Breast epithelium (tissue), 4 donors: ENCODE data around the gene GNGT1. TPM values are rescaled to one million over a fixed set of nuclear protein-coding genes. Genes with fewer than 3 reads are reported as not detected.

Experiments
- DNase-seq, 2 donors: peaks; one replicate each; pipeline ENCODE4 v3.0.0-alpha.2; 2019; ENCODE audit warnings: low spot score in 2 of 2
- H3K27ac ChIP-seq, 2 donors: fragments of 200-600 bp; sonication (generic) in 1 of 2; one replicate each; pipeline ENCODE4 v1.5.1; 2016 to 2019; ENCODE audit warnings: mild to moderate bottlenecking in 1 of 2
- H3K27me3 ChIP-seq, 2 donors: fragments of 200-600 bp; sonication (generic) in 1 of 2; one replicate each; pipeline versions ENCODE4 v1.5.1 to v1.6.0; 2017 to 2019; ENCODE audit warnings: control low read depth in 1 of 2, mild to moderate bottlenecking in 1 of 2
- H3K36me3 ChIP-seq: fragments of 200-600 bp; one replicate; pipeline ENCODE4 v1.5.1; 2019
- H3K4me1 ChIP-seq, 2 donors: fragments of 200-600 bp; sonication (generic); one replicate each; pipeline ENCODE4 v1.5.1; 2016 to 2019; ENCODE audit warnings: control low read depth in 1 of 2
- H3K4me3 ChIP-seq, 3 donors: fragments of 200-600 bp; sonication (generic); 1 replicate in 2 of 3; 2 replicates in 1 of 3; pipeline ENCODE4 v1.5.1; 2016 to 2019; ENCODE audit warnings: mild to moderate bottlenecking in 3 of 3, moderate library complexity in 2 of 3
- H3K9me3 ChIP-seq, 2 donors: fragments of 200-600 bp; sonication (generic) in 1 of 2; one replicate each; pipeline ENCODE4 v1.5.1; 2016 to 2019; ENCODE audit warnings: control low read depth in 1 of 2
- CTCF ChIP-seq, 3 donors: fragments of 450-650 bp; IDR thresholded peaks; one replicate each; pipeline ENCODE4 v1.5.1; 2016 to 2017; ENCODE audit warnings: antibody characterized with exemption in 3 of 3, mild to moderate bottlenecking in 3 of 3, moderate library complexity in 3 of 3
- POLR2A ChIP-seq: fragments of 450-650 bp; IDR thresholded peaks from one replicate; pipeline ENCODE4 v1.6.1; 2016; ENCODE audit warnings: antibody characterized with exemption, mild to moderate bottlenecking, moderate library complexity
- POLR2AphosphoS5 ChIP-seq, 3 donors: sonication (generic); formaldehyde crosslinking; IDR thresholded peaks; one replicate each; pipeline ENCODE4 v1.6.1; 2017; ENCODE audit warnings: antibody characterized with exemption in 3 of 3
- intact Hi-C: fragments of 100-400 bp; cut with DNase I; formaldehyde crosslinking; loops from one replicate; pipeline ENCODE4 v1.15.1; 2023; ENCODE audit warnings: low total_unique reads
- total RNA-seq, 3 donors: library from RNA; depleted of rRNA; stranded (reverse); fragments of >200 nt; gene quantifications; one replicate each; pipeline ENCODE4 v1.1.0, GENCODE V29; 2016

Gene GNGT1
- total RNA-seq, 3 donors from 2014 or later = not detected

GRCh38 chr7:93945083-93945482 is 38.7 kb downstream of the GNGT1 start:
- H3K4me3 ChIP-seq = no peak overlapping the region
- no peaks in the 10 kb centered on the region for H3K36me3 ChIP-seq
- DNase-seq = no peak
- H3K27ac ChIP-seq = peak overlapping the region in 1 of 2 donors; percentile 14
- TF ChIP-seq CTCF (IDR thresholded peaks at IDR 0.05) = no peak
- TF ChIP-seq POLR2AphosphoS5 (IDR thresholded peaks at IDR 0.05) = no peak
- TF ChIP-seq POLR2A = no peak
- intact Hi-C loops = no loop called here
- H3K4me1 ChIP-seq = no peaks in the 10 kb centered on the region
- H3K27me3 ChIP-seq = no peaks in the 10 kb centered on the region
- no peaks in the 10 kb centered on the region for H3K9me3 ChIP-seq

- Histone ChIP-seq H3K9me3 (no peaks in the 10 kb centered on the region), H3K4me3 (no peak overlapping the region), H3K36me3 (no peaks in the 10 kb centered on the region), H3K4me1 (no peaks in the 10 kb centered on the region), H3K27ac (no peak overlapping the region), H3K27me3 (no peaks in the 10 kb centered on the region)
- intact Hi-C loops = no loop called here
- TF ChIP-seq POLR2AphosphoS5 (IDR thresholded peaks at IDR 0.05) (no peak), CTCF (IDR thresholded peaks at IDR 0.05) (no peak), POLR2A (no peak)
- no peak for DNase-seq
These were observed 39.6 kb downstream of the GNGT1 start for GRCh38 chr7:93945756-93946535.

- Histone ChIP-seq H3K36me3 (no peaks in the 10 kb centered on the region), H3K4me3 (no peak overlapping the region), H3K27ac (no peak overlapping the region), H3K9me3 (no peaks in the 10 kb centered on the region), H3K4me1 (no peaks in the 10 kb centered on the region), H3K27me3 (no peaks in the 10 kb centered on the region)
- TF ChIP-seq POLR2AphosphoS5 (IDR thresholded peaks at IDR 0.05) (no peak), CTCF (IDR thresholded peaks at IDR 0.05) (no peak), POLR2A (no peak)
- no peak for DNase-seq
- intact Hi-C loops = no loop called here
These were observed 41.7 kb downstream of the GNGT1 start for GRCh38 chr7:93948106-93948505.

GRCh38 chr7:93948873-93949272 is 42.5 kb downstream of the GNGT1 start:
- intact Hi-C loops = no loop called here
- TF ChIP-seq POLR2AphosphoS5 (IDR thresholded peaks at IDR 0.05) = no peak
- no peak for TF ChIP-seq CTCF (IDR thresholded peaks at IDR 0.05)
- TF ChIP-seq POLR2A = no peak
- Histone ChIP-seq H3K9me3 (no peaks in the 10 kb centered on the region), H3K4me1 (no peaks in the 10 kb centered on the region), H3K36me3 (no peaks in the 10 kb centered on the region), H3K27ac (no peak overlapping the region), H3K27me3 (no peaks in the 10 kb centered on the region), H3K4me3 (no peak overlapping the region)
- no peak for DNase-seq

GRCh38 chr7:93949423-93949822 is 43.1 kb downstream of the GNGT1 start:
- no peak overlapping the region for H3K27ac ChIP-seq
- H3K4me1 ChIP-seq = no peaks in the 10 kb centered on the region
- TF ChIP-seq CTCF (IDR thresholded peaks at IDR 0.05) (no peak), POLR2AphosphoS5 (IDR thresholded peaks at IDR 0.05) (no peak), POLR2A (no peak)
- H3K27me3 ChIP-seq = no peaks in the 10 kb centered on the region
- H3K36me3 ChIP-seq = no peaks in the 10 kb centered on the region
- intact Hi-C loops = no loop called here
- H3K4me3 ChIP-seq = no peak overlapping the region
- H3K9me3 ChIP-seq = no peaks in the 10 kb centered on the region
- DNase-seq = no peak
